HepG2 (cell line): ENCODE data around the gene TAF12. TPM values are rescaled to one million over a fixed set of nuclear protein-coding genes. Genes with fewer than 3 reads are reported as not detected.

Experiments used
- ATF7-NPFF ChIP-seq: sonication (generic); formaldehyde crosslinking; IDR thresholded peaks from 2 replicates; pipeline ENCODE4 v1.8.1; 2023; ENCODE audit warnings: mild to moderate bottlenecking, low read depth, missing genetic modification reagents, moderate library complexity
- BHLHE40 ChIP-seq: IDR thresholded peaks from 2 replicates; pipeline ENCODE4 v1.6.1; 2011; ENCODE audit warnings: low read length, improper control_type of control experiment
- IRF2 ChIP-seq: IDR thresholded peaks from 2 replicates; pipeline ENCODE4 v1.6.1; 2018; ENCODE audit warnings: missing genetic modification reagents, missing compliant biosample characterization
- KAT7 ChIP-seq: IDR thresholded peaks from 2 replicates; pipeline ENCODE4 v1.6.1; 2018; ENCODE audit warnings: borderline replicate concordance, missing compliant biosample characterization
- KLF6 ChIP-seq: IDR thresholded peaks from 2 replicates; pipeline ENCODE4 v1.8.0; 2016; ENCODE audit warnings: missing biosample characterization, missing genetic modification reagents
- MEIS2 ChIP-seq: sonication (generic); formaldehyde crosslinking; IDR thresholded peaks from 2 replicates; pipeline ENCODE4 v1.9.0; 2021; ENCODE audit warnings: mild to moderate bottlenecking, missing genetic modification reagents
- MLX ChIP-seq: IDR thresholded peaks from 2 replicates; pipeline ENCODE4 v1.6.1; 2016
- NBN ChIP-seq: fragments of 450-650 bp; conservative IDR thresholded peaks from 2 replicates; pipeline ENCODE4 v1.6.1; 2017
- NCOR1 ChIP-seq: fragments of 200-600 bp; sonication (generic); IDR thresholded peaks from 2 replicates; pipeline ENCODE4 v1.7.0; 2017; ENCODE audit warnings: antibody characterized with exemption, low read length, borderline replicate concordance
- PAWR ChIP-seq: sonication (generic); formaldehyde crosslinking; IDR thresholded peaks from 2 replicates; pipeline ENCODE4 v1.4.0; 2020; ENCODE audit warnings: missing genetic modification reagents, mild to moderate bottlenecking, borderline replicate concordance
- POLR2A ChIP-seq, 2 experiments: IDR thresholded peaks; 2 replicates each; pipeline ENCODE4 v1.6.1; 2011; ENCODE audit warnings: low read depth in 2 of 2, low read length in 2 of 2, mild to moderate bottlenecking in 1 of 2, moderate library complexity in 1 of 2; ENCODE audit not compliant: insufficient read depth in 1 of 2
- PREB ChIP-seq: sonication (generic); formaldehyde crosslinking; IDR thresholded peaks from 2 replicates; pipeline ENCODE4 v1.4.0; 2020; ENCODE audit warnings: missing genetic modification reagents
- TARDBP ChIP-seq: sonication (generic); formaldehyde crosslinking; IDR thresholded peaks from 2 replicates; pipeline ENCODE4 v1.8.0; 2022; ENCODE audit warnings: mild to moderate bottlenecking, missing genetic modification reagents
- TGIF2 ChIP-seq: IDR thresholded peaks from 2 replicates; pipeline ENCODE4 v1.6.1; 2016; ENCODE audit warnings: control low read depth, missing compliant biosample characterization
- ZFP90 ChIP-seq: sonication (generic); formaldehyde crosslinking; IDR thresholded peaks from 2 replicates; pipeline ENCODE4 v1.8.0; 2022; ENCODE audit warnings: missing genetic modification reagents, mild to moderate bottlenecking, inconsistent platforms, borderline replicate concordance
- ZNF235 ChIP-seq: sonication (generic); formaldehyde crosslinking; IDR thresholded peaks from 2 replicates; pipeline ENCODE4 v1.8.1; 2023; ENCODE audit warnings: mild to moderate bottlenecking, missing genetic modification reagents, borderline replicate concordance
- ZNF337 ChIP-seq: sonication (generic); formaldehyde crosslinking; IDR thresholded peaks from 2 replicates; pipeline ENCODE4 v1.5.1; 2020; ENCODE audit warnings: missing genetic modification reagents, low read depth, mild to moderate bottlenecking, borderline replicate concordance
- ZNF441 ChIP-seq: sonication (generic); formaldehyde crosslinking; IDR thresholded peaks from 2 replicates; pipeline ENCODE4 v1.7.0; 2021; ENCODE audit warnings: missing genetic modification reagents, borderline replicate concordance
- ZNF547 ChIP-seq: sonication (generic); formaldehyde crosslinking; IDR thresholded peaks from 2 replicates; pipeline ENCODE4 v1.5.1; 2020; ENCODE audit warnings: mild to moderate bottlenecking, missing genetic modification reagents
- ZNF562 ChIP-seq: sonication (generic); formaldehyde crosslinking; IDR thresholded peaks from 2 replicates; pipeline ENCODE4 v1.8.0; 2022; ENCODE audit warnings: missing genetic modification reagents, borderline replicate concordance
- ZNF619 ChIP-seq: sonication (generic); formaldehyde crosslinking; IDR thresholded peaks from 2 replicates; pipeline ENCODE4 v1.4.0; 2020; ENCODE audit warnings: mild to moderate bottlenecking, missing genetic modification reagents
- ZNF646 ChIP-seq: sonication (generic); formaldehyde crosslinking; IDR thresholded peaks from 2 replicates; pipeline ENCODE4 v1.9.0; 2021; ENCODE audit warnings: mild to moderate bottlenecking, missing genetic modification reagents
- ZNF737 ChIP-seq: sonication (generic); formaldehyde crosslinking; IDR thresholded peaks from 2 replicates; pipeline ENCODE4 v1.5.0; 2020; ENCODE audit warnings: missing genetic modification reagents, mild to moderate bottlenecking, borderline replicate concordance
- ZNF883 ChIP-seq: sonication (generic); formaldehyde crosslinking; IDR thresholded peaks from 2 replicates; pipeline ENCODE4 v1.5.1; 2020; ENCODE audit warnings: mild to moderate bottlenecking, missing genetic modification reagents; ENCODE audit errors: not compliant biosample characterization
- polyA plus RNA-seq, 8 experiments: library from polyadenylated mRNA; depleted of rRNA in 3 of 8; stranded (reverse) in 7 of 8; unstranded in 1 of 8; fragments of >200 nt; fragmentation: Illumina TruSeq in 4 of 8; extraction: Trizol in 4 of 8; gene quantifications; 2 replicates each; pipeline versions ENCODE4 v1.2.1 to v1.2.3, GENCODE V29; 2011 to 2016; ENCODE audit warnings: low read depth in 4 of 8, missing spikeins in 1 of 8, mixed read lengths in 1 of 8; ENCODE audit not compliant: insufficient read depth in 1 of 8
- total RNA-seq, 5 experiments: library from RNA; depleted of rRNA; stranded (reverse); fragments of >200 nt; fragmentation: Illumina TruSeq; extraction: Trizol; gene quantifications; 2 replicates each; pipeline ENCODE4 v1.2.3, GENCODE V29; 2016; ENCODE audit warnings: low read depth in 1 of 5

The TAF12 gene
- total and polyA plus RNA-seq, 2 of the 13 experiments (the other 11 are each of a cell fraction or from before 2014, with no cell fraction given): 16.3 to 17.1 TPM

GRCh38 chr1:28595412-28596191 lies 47.3 kb downstream of the TAF12 start (continued):
- no peak for TF ChIP-seq ZNF646 (CRISPR knock-in tag)
- TF ChIP-seq POLR2A (IDR thresholded peaks at IDR 0.05; ENCODE audit: insufficient read depth in 1 of 2, low read depth in 2 of 2, low read length in 2 of 2): peak in 1 of 2 experiments; percentile 59; a peak in 3 of 4 replicates
- TF ChIP-seq ZNF547: no peak
- no peak for TF ChIP-seq ZNF619 (CRISPR knock-in tag)
- no peak for TF ChIP-seq PREB
- no peak for TF ChIP-seq ZNF441 (CRISPR knock-in tag)
- no peak for TF ChIP-seq KLF6 (CRISPR knock-in tag)
- TF ChIP-seq TGIF2 (CRISPR knock-in tag): no peak
- no peak for TF ChIP-seq ZNF235 (CRISPR knock-in tag)
- no peak for TF ChIP-seq NBN
- no peak for TF ChIP-seq ZNF562 (CRISPR knock-in tag)
- no peak for TF ChIP-seq ZNF337 (CRISPR knock-in tag)
- no peak for TF ChIP-seq ZNF737
- no peak for TF ChIP-seq MLX (CRISPR knock-in tag)
- TF ChIP-seq IRF2: no peak
- TF ChIP-seq ZFP90 (CRISPR knock-in tag): no peak
- peak; percentile 67; the same call in 1 of the 2 replicates for TF ChIP-seq TARDBP (CRISPR knock-in tag)
- no peak for TF ChIP-seq ATF7-NPFF
- TF ChIP-seq MEIS2 (CRISPR knock-in tag): no peak
- no peak for TF ChIP-seq KAT7
- no peak for TF ChIP-seq BHLHE40
- no peak for TF ChIP-seq PAWR
- no peak for TF ChIP-seq NCOR1
- no peak for TF ChIP-seq ZNF883
